PFSK-1 (cell line): Measurements from ENCODE around the gene SLC9A5.

Experiments used
- POLR2AphosphoS5 ChIP-seq: IDR thresholded peaks from 2 replicates; pipeline ENCODE4 v1.6.1; 2012; ENCODE audit warnings: low read depth, mild to moderate bottlenecking, control low read depth, low read length, moderate library complexity
- SIN3A ChIP-seq: IDR thresholded peaks from 2 replicates; pipeline ENCODE4 v1.6.1; 2012; ENCODE audit warnings: mild to moderate bottlenecking, low read length, moderate library complexity, borderline replicate concordance; ENCODE audit not compliant: insufficient read depth
- TAF1 ChIP-seq: IDR thresholded peaks from 2 replicates; pipeline ENCODE4 v1.6.1; 2012; ENCODE audit warnings: low read length, control low read depth, borderline replicate concordance; ENCODE audit not compliant: insufficient read depth

DNA sequence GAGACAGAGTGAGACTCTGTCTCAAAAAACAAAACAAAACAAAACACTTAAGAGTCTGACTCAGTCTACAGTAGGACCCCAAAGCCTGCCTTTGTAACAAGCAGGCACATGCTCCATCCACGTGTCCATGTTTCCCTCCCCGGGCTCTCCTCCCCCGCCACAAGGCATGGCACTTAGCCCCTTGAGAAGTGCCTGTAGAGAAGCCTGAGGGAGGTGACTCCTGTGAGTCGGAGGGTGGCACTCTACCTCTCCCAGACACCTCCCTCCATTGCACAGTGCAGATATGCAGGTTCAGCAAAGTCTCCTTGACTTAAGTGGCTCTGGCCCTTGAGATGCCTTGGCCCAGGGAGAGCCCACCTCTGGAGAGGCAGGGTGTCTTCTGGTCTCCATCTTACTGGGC, 8.3 kb upstream of the SLC9A5 start:
- TF ChIP-seq SIN3A (no peak), TAF1 (no peak), POLR2AphosphoS5 (no peak)
